ENCODE results near the gene BPIFB2.

DNA sequence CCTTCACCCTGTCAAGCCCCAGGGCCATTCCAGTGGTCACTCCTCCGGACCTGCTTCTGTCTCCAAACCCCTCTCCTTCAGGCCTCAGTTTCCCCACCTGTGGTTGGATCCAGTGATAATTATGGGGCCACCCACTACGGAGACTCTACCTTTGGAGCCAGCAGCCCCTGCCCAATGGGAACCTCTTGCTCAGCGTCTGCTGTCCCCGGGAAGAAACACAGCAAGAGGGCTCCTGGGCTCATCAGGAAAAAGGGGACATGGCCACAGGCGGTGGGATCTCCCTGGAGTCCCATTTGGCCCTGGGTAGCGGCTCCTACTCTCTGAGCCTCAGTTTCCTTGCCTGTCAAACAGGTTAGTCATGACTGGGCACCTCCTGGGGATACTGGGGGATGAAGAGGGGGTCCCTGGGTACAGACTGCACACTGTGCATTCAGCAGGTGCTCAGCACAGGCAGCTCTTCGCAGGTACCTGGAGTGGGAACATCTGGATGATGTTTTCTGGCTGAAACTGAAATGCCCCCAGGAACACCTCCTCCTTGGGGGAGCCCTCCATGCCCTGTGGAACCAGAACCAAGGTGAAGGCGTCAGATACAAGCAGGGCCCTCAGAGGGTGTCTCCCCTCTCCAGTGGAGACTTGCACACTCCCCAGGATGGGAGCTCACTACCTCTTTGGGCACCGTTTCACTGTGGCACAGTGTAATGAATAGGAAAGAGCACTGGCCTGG is 22.7 kb upstream of the BPIFB2 start:
- TF ChIP-seq, protein P1, sequence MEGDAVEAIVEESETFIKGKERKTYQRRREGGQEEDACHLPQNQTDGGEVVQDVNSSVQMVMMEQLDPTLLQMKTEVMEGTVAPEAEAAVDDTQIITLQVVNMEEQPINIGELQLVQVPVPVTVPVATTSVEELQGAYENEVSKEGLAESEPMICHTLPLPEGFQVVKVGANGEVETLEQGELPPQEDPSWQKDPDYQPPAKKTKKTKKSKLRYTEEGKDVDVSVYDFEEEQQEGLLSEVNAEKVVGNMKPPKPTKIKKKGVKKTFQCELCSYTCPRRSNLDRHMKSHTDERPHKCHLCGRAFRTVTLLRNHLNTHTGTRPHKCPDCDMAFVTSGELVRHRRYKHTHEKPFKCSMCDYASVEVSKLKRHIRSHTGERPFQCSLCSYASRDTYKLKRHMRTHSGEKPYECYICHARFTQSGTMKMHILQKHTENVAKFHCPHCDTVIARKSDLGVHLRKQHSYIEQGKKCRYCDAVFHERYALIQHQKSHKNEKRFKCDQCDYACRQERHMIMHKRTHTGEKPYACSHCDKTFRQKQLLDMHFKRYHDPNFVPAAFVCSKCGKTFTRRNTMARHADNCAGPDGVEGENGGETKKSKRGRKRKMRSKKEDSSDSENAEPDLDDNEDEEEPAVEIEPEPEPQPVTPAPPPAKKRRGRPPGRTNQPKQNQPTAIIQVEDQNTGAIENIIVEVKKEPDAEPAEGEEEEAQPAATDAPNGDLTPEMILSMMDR (conservative IDR thresholded peaks at IDR 0.05 in 1 of 2, IDR thresholded peaks at IDR 0.05 in 1 of 2; ENCODE audit: low read depth in 1 of 2, low read length in 2 of 2), result no peak
- no peak for TF ChIP-seq EZH2 (IDR thresholded peaks at IDR 0.05; ENCODE audit: low read length, missing control alignments)

Data from fibroblast of lung (primary cell).